PC-9 (cell line): ENCODE data around the gene SOCS4. TPM values are rescaled to one million over a fixed set of nuclear protein-coding genes. Genes with fewer than 3 reads are reported as not detected.
A peak's percentile ranks its signal among the peaks of the same experiment; 100 is the strongest.
"Not testable (repeated sequence)": the region's sequence is repeated elsewhere in the genome, so short reads cannot be mapped to it uniquely, and the experiment has no call there.

Source experiments
- BruUV-seq: library from RNA; stranded (reverse); fragments of 400-500 nt; replicated peaks from 2 replicates; lab custom pipeline; 2021; lab: Mats Ljungman, UMichigan
- CTCF ChIA-PET: fragments of 300-600 bp; sonication (Branson Sonifier 250); formaldehyde crosslinking; loops from one replicate; lab custom pipeline; 2022; ENCODE audit warnings: antibody characterized with exemption; lab: Charles Lee
- POLR2A ChIA-PET: fragments of 300-600 bp; sonication (Branson Sonifier 250); formaldehyde crosslinking; loops from one replicate; lab custom pipeline; 2022; ENCODE audit warnings: antibody characterized with exemption; ENCODE audit not compliant: unreplicated experiment; lab: Charles Lee
- DNase-seq, 2 experiments: peaks; one replicate each; pipeline versions ENCODE4 v3.0.0 to v3.0.0-alpha.2; 2015 to 2022; ENCODE audit warnings: mixed read lengths in 1 of 2
- H2AFZ ChIP-seq: fragments of 200-600 bp; sonication (generic); 2 replicates; pipeline ENCODE4 v1.8.1; 2017; ENCODE audit warnings: antibody characterized with exemption
- H3F3A ChIP-seq: fragments of 200-600 bp; sonication (generic); 2 replicates; pipeline ENCODE4 v1.8.1; 2017; ENCODE audit warnings: antibody characterized with exemption, mild to moderate bottlenecking, low read depth; ENCODE audit not compliant: insufficient read depth
- H3K27ac ChIP-seq: fragments of 200-600 bp; sonication (generic); 2 replicates; pipeline ENCODE4 v1.6.1; 2016; ENCODE audit warnings: mixed run types
- H3K27me3 ChIP-seq: fragments of 200-600 bp; sonication (generic); 2 replicates; pipeline ENCODE4 v1.6.1; 2016; ENCODE audit warnings: low read depth, mixed run types; ENCODE audit not compliant: insufficient read depth
- H3K36me3 ChIP-seq: fragments of 200-600 bp; sonication (generic); 2 replicates; pipeline ENCODE4 v1.6.1; 2016; ENCODE audit warnings: low read depth, mixed run types
- H3K4me1 ChIP-seq: fragments of 200-600 bp; sonication (generic); replicated peaks from 2 replicates; pipeline ENCODE4 v1.6.1; 2016; ENCODE audit warnings: mixed run types; ENCODE audit not compliant: insufficient read depth
- H3K4me2 ChIP-seq: fragments of 200-600 bp; sonication (generic); 2 replicates; pipeline ENCODE4 v1.6.1; 2017; ENCODE audit warnings: mixed run types
- H3K4me3 ChIP-seq: fragments of 200-600 bp; sonication (generic); 2 replicates; pipeline ENCODE4 v1.6.1; 2016; ENCODE audit warnings: mixed run types
- H3K79me2 ChIP-seq: fragments of 200-600 bp; sonication (generic); 2 replicates; pipeline ENCODE4 v1.6.1; 2017; ENCODE audit warnings: low read depth, mixed run types
- H3K9me2 ChIP-seq: fragments of 200-600 bp; sonication (generic); 2 replicates; pipeline ENCODE4 v1.8.1; 2017; ENCODE audit warnings: mild to moderate bottlenecking; ENCODE audit not compliant: insufficient read depth
- H3K9me3 ChIP-seq: fragments of 200-600 bp; sonication (generic); 2 replicates; pipeline ENCODE4 v1.8.1; 2016; ENCODE audit warnings: low read depth; ENCODE audit not compliant: insufficient read depth
- H4K20me1 ChIP-seq: fragments of 200-600 bp; sonication (generic); 2 replicates; pipeline ENCODE4 v1.8.1; 2017; ENCODE audit not compliant: insufficient read depth
- CTCF ChIP-seq: fragments of 200-600 bp; sonication (generic); conservative IDR thresholded peaks from 2 replicates; pipeline ENCODE4 v1.6.1; 2017; ENCODE audit warnings: mixed run types, antibody characterized with exemption, mild to moderate bottlenecking, moderate library complexity
- EZH2 ChIP-seq: fragments of 200-600 bp; sonication (generic); IDR thresholded peaks from 2 replicates; pipeline ENCODE4 v1.8.0; 2017; ENCODE audit warnings: antibody characterized with exemption, low read depth
- intact Hi-C: fragments of 100-400 bp; cut with micrococcal nuclease; formaldehyde crosslinking; loops from one replicate; pipeline ENCODE4 v1.10.0; 2022; ENCODE audit not compliant: unreplicated experiment
- total RNA-seq: library from RNA; stranded (reverse); gene quantifications from 2 replicates; pipeline ENCODE4 v1.2.3, GENCODE V29; 2021

The SOCS4 gene
- total RNA-seq, 1 experiment from 2014 or later: 25.3 TPM

GRCh38 chr14:55028476-55028875, 1.4 kb downstream of the SOCS4 start:
- no peak for TF ChIP-seq EZH2
- TF ChIP-seq CTCF: no peak
- Histone ChIP-seq H3K4me3 (peak overlapping the region; percentile 80), H3K4me2 (peak overlapping the region; percentile 76), H3K79me2 (peaks cover 77% of the 10 kb centered on the region), H3F3A (no peaks in the 10 kb centered on the region; the same call in 1 of the 2 replicates), H3K27me3 (no peaks in the 10 kb centered on the region), H3K36me3 (peaks cover 13% of the 10 kb centered on the region; the same call in 1 of the 2 replicates), H3K9me2 (no peaks in the 10 kb centered on the region), H2AFZ (no peak overlapping the region), H3K9me3 (no peaks in the 10 kb centered on the region), H4K20me1 (peaks cover 9% of the 10 kb centered on the region; the same call in 1 of the 2 replicates), H3K4me1 (peaks cover 26% of the 10 kb centered on the region), H3K27ac (no peak overlapping the region)
- ChIA-PET POLR2A (interaction anchor here (0.7 kb wide), 1 partner anchor 44 kb away, joined by 11 read pairs; no protein-coding TSS in a partner anchor), CTCF (no interaction called here)
- DNase-seq: no peak
- intact Hi-C loops: no loop called here
- no TSS peak for BruUV-seq

DNA sequence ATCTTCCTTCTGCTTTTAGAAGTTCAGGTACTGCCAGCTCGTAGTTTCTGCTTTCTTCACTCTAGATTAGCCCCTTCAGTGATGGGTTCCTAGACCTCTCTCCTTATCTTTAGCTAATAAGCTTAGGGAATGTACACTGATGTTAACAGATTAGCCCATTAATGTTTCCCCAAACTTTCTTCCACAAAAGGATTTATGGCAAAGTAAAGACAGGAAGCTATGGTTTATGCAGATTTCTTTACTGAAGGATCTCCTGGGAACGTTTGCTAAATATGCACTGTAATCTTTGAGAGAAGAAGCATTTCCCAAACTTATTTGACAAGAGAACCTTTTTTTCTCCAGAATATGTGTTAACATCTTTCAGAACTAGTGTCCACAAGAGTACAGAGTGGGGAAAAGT, 4.2 kb downstream of the SOCS4 start:
- Histone ChIP-seq H3F3A (no peaks in the 10 kb centered on the region; the same call in 1 of the 2 replicates), H3K79me2 (peaks cover 77% of the 10 kb centered on the region), H3K4me1 (peaks cover 18% of the 10 kb centered on the region), H3K36me3 (peaks cover 19% of the 10 kb centered on the region; the same call in 1 of the 2 replicates), H3K9me2 (no peaks in the 10 kb centered on the region), H3K4me3 (no peak overlapping the region), H3K27me3 (no peaks in the 10 kb centered on the region), H3K9me3 (no peaks in the 10 kb centered on the region), H3K27ac (no peak overlapping the region), H4K20me1 (peaks cover 9% of the 10 kb centered on the region; the same call in 1 of the 2 replicates), H2AFZ (no peak overlapping the region), H3K4me2 (no peak overlapping the region)
- DNase-seq: no peak
- TF ChIP-seq CTCF (no peak), EZH2 (no peak)
- no TSS peak for BruUV-seq
- ChIA-PET CTCF (no interaction called here), POLR2A (interaction anchor here (0.6 kb wide), 1 partner anchor 44 kb away, joined by 13 read pairs; no protein-coding TSS in a partner anchor)
- intact Hi-C loops: no loop called here

DNA sequence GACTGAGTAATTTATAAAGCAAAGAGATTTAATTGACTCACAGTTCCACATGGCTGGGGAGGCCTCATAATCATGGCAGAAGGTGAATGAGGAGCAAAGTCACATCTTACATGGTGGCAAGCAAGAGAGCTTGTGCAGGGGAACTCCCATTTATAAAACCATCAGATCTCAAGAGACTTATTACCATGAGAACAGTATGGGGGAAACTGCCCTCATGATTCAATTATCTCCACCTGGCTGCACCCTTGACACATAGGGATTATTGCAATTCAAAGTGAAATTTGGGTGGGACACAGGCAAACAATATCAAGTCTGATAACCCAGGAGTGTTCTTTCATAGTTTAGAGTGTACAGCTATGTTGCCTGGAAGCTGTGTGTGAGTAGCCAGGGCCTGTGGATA, 11.0 kb downstream of the SOCS4 start:
- Histone ChIP-seq H3K4me1 (peaks cover 19% of the 10 kb centered on the region), H3F3A (peaks cover 17% of the 10 kb centered on the region; the same call in 1 of the 2 replicates), H3K27ac (peak overlapping the region; percentile 48; the same call in 1 of the 2 replicates), H3K79me2 (peaks cover 37% of the 10 kb centered on the region), H3K36me3 (peaks cover 19% of the 10 kb centered on the region; the same call in 1 of the 2 replicates)
- POLR2A ChIA-PET, H4K20me1 ChIP-seq, H3K27me3 ChIP-seq, H2AFZ ChIP-seq, H3K9me2 ChIP-seq, H3K4me3 ChIP-seq, BruUV-seq, intact Hi-C loops, H3K4me2 ChIP-seq, H3K9me3 ChIP-seq, DNase-seq: not testable (repeated sequence)
- CTCF ChIA-PET: interaction anchor here (0.6 to 1.6 kb wide), 2 partner anchors 40 to 474 kb away, joined by 4 to 6 read pairs; no protein-coding TSS in a partner anchor
